ENCODE results near the gene FCRL6.
A peak's percentile ranks its signal among the peaks of the same experiment; 100 is the strongest.

Gene FCRL6

GRCh38 chr1:159781992-159782391 lies 20.2 kb upstream of the FCRL6 start:
- no peak overlapping the region for H3K4me3 ChIP-seq (ENCODE audit: low read depth, low read length)
- TF ChIP-seq CTCF (IDR thresholded peaks at IDR 0.05; ENCODE audit: borderline replicate concordance, insufficient read depth, low read depth, low read length): no peak

- TF ChIP-seq CTCF (IDR thresholded peaks at IDR 0.05; ENCODE audit: borderline replicate concordance, insufficient read depth, low read depth, low read length): no peak
- H3K4me3 ChIP-seq (ENCODE audit: low read depth, low read length): no peak overlapping the region
These were observed 18.4 kb upstream of the FCRL6 start for GRCh38 chr1:159783724-159784123.

GRCh38 chr1:159786465-159786864 lies 15.7 kb upstream of the FCRL6 start:
- no peak for TF ChIP-seq CTCF (IDR thresholded peaks at IDR 0.05; ENCODE audit: borderline replicate concordance, insufficient read depth, low read depth, low read length)
- no peak overlapping the region for H3K4me3 ChIP-seq (ENCODE audit: low read depth, low read length)

GRCh38 chr1:159786966-159787365 lies 15.2 kb upstream of the FCRL6 start:
- H3K4me3 ChIP-seq (ENCODE audit: low read depth, low read length): no peak overlapping the region
- no peak for TF ChIP-seq CTCF (IDR thresholded peaks at IDR 0.05; ENCODE audit: borderline replicate concordance, insufficient read depth, low read depth, low read length)

GRCh38 chr1:159790237-159790917 lies 11.8 kb upstream of the FCRL6 start:
- TF ChIP-seq CTCF (IDR thresholded peaks at IDR 0.05; ENCODE audit: borderline replicate concordance, insufficient read depth, low read depth, low read length): peak; percentile 64; the same call in 1 of the 2 replicates
- no peak overlapping the region for H3K4me3 ChIP-seq (ENCODE audit: low read depth, low read length)

GRCh38 chr1:159791031-159791430 lies 11.1 kb upstream of the FCRL6 start:
- no peak overlapping the region for H3K4me3 ChIP-seq (ENCODE audit: low read depth, low read length)
- no peak for TF ChIP-seq CTCF (IDR thresholded peaks at IDR 0.05; ENCODE audit: borderline replicate concordance, insufficient read depth, low read depth, low read length)

- H3K4me3 ChIP-seq (ENCODE audit: low read depth, low read length): no peak overlapping the region
- no peak for TF ChIP-seq CTCF (IDR thresholded peaks at IDR 0.05; ENCODE audit: borderline replicate concordance, insufficient read depth, low read depth, low read length)
These were observed 10.7 kb upstream of the FCRL6 start for GRCh38 chr1:159791461-159791860.
